OCI-LY1 (cell line): ENCODE data around the gene ADAM19.

ENCODE experiments used
- EZH2 ChIP-seq: fragments of 200-600 bp; sonication (generic), shearing (Covaris generic); IDR thresholded peaks from 2 replicates; pipeline ENCODE4 v1.8.0; 2017; ENCODE audit warnings: borderline replicate concordance, mixed run types, mild to moderate bottlenecking, antibody characterized with exemption, low read length, moderate library complexity, mixed read lengths
- TF ChIP-seq, protein P1 (sequence below): fragments of 200-600 bp; sonication (generic), shearing (Covaris generic); IDR thresholded peaks from 2 replicates; pipeline ENCODE4 v1.5.1; 2017; ENCODE audit warnings: mild to moderate bottlenecking, antibody characterized with exemption, low read length, moderate library complexity, mixed read lengths

- TF ChIP-seq, protein P1, sequence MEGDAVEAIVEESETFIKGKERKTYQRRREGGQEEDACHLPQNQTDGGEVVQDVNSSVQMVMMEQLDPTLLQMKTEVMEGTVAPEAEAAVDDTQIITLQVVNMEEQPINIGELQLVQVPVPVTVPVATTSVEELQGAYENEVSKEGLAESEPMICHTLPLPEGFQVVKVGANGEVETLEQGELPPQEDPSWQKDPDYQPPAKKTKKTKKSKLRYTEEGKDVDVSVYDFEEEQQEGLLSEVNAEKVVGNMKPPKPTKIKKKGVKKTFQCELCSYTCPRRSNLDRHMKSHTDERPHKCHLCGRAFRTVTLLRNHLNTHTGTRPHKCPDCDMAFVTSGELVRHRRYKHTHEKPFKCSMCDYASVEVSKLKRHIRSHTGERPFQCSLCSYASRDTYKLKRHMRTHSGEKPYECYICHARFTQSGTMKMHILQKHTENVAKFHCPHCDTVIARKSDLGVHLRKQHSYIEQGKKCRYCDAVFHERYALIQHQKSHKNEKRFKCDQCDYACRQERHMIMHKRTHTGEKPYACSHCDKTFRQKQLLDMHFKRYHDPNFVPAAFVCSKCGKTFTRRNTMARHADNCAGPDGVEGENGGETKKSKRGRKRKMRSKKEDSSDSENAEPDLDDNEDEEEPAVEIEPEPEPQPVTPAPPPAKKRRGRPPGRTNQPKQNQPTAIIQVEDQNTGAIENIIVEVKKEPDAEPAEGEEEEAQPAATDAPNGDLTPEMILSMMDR = no peak
- TF ChIP-seq EZH2 = no peak
These were observed 88.2 kb downstream of the ADAM19 start for GRCh38 chr5:157487358-157487757.
